Measurements from ENCODE around the gene RGS11.
"Not testable (repeated sequence)": the region's sequence is repeated elsewhere in the genome, so short reads cannot be mapped to it uniquely, and the experiment has no call there.

RGS11 gene

GRCh38 chr16:263944-264343 is 11.8 kb downstream of the RGS11 start:
- no peak for DNase-seq (ENCODE audit: low spot score)
- TF ChIP-seq CTCF (IDR thresholded peaks at IDR 0.05; ENCODE audit: extremely low read depth, missing control alignments), result no peak

DNA sequence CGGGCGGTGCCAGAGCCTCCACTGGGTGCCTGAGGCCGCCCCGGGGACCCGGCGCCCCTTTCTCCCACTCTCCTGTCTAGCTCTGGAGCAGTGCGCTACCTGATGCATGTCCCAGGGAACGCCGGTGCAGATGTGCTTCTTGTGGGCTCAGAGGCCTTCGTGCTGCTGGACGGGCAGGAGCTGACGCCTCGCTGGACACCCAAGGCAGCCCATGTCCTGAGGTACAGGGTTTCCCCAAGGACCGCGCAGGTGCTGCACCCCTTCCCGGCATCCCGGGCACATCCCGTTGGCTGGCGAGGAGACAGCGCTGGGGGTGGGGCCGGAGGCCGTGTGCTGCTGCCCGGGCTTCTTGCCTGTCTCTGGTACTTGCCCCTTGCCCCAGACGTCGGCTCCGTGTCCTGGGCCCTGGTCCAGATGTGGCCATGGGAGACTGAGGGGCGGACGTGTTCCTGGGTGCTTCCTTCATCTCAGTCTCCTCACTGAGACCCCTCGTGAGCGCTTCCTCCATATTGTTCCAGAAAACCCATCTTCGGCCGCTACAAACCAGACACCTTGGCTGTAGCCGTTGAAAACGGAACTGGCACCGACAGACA is 12.5 kb downstream of the RGS11 start:
- DNase-seq (ENCODE audit: low spot score), result no peak
- no peak for TF ChIP-seq CTCF (IDR thresholded peaks at IDR 0.05; ENCODE audit: extremely low read depth, missing control alignments)

- DNase-seq (ENCODE audit: low spot score), result no peak
- TF ChIP-seq CTCF (IDR thresholded peaks at IDR 0.05; ENCODE audit: extremely low read depth, missing control alignments), result no peak
Observed at GRCh38 chr16:262121-262745, 13.5 kb downstream of the RGS11 start.

DNA sequence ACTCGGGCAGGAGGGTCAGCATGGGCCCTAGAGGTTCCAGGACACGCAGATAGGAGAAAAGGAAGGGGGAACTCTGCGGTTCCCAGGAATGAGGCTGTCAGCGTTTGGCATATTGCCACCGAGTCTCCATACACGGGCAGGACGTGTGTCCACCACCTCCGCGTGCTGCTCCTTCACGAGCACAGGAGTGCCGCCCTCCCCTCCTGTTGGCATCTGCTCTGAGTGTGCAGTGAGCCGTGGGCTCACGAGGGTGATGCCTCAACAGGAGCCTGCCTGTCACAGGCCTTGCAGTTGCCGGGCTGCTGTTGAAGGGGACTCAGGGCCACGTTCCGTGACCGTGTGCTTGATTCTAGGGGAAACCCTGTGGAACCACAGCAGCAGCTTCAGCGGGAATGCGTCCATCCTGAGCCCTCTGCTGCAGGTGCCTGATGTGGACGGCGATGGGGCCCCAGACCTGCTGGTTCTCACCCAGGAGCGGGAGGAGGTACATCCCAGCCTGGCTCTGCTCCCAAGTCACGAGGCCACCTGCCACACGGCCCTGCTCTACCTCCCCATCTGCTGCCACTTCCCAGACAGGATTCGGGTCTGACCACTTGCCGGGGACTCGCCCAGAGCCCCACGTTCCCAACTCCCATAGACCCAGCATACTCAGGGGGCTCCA is 14.6 kb downstream of the RGS11 start:
- no peak for TF ChIP-seq CTCF (IDR thresholded peaks at IDR 0.05; ENCODE audit: extremely low read depth, missing control alignments)
- DNase-seq (ENCODE audit: low spot score), result no peak

- no peak for TF ChIP-seq CTCF (IDR thresholded peaks at IDR 0.05; ENCODE audit: extremely low read depth, missing control alignments)
- no peak for DNase-seq (ENCODE audit: low spot score)
Observed at GRCh38 chr16:260326-260725, 15.4 kb downstream of the RGS11 start.

GRCh38 chr16:259814-260253 is 15.9 kb downstream of the RGS11 start:
- no peak for TF ChIP-seq CTCF (IDR thresholded peaks at IDR 0.05; ENCODE audit: extremely low read depth, missing control alignments)
- no peak for DNase-seq (ENCODE audit: low spot score)

- DNase-seq (ENCODE audit: low spot score), result no peak
- TF ChIP-seq CTCF (IDR thresholded peaks at IDR 0.05; ENCODE audit: extremely low read depth, missing control alignments), result no peak
Observed at GRCh38 chr16:259226-259625, 16.5 kb downstream of the RGS11 start.

GRCh38 chr16:258091-258490 is 17.7 kb downstream of the RGS11 start:
- DNase-seq (ENCODE audit: low spot score), result not testable (repeated sequence)

Data from GM20000 (cell line).